ENCODE results near the gene TLR4. TPM values are rescaled to one million over a fixed set of nuclear protein-coding genes. Genes with fewer than 3 reads are reported as not detected.

TLR4 gene
- polyA plus RNA-seq, 6 donors from 2014 or later = 0.68 to 3.3 (median 1.8) TPM

- Mint-ChIP-seq H3K4me1 (no peaks in the 10 kb centered on the region), H3K36me3 (peaks cover 0 to 3% of the 10 kb centered on the region in 2 donors), H3K27me3 (peaks cover 39 to 52% (median 47%) of the 10 kb centered on the region in 3 donors), H3K27ac (no peak overlapping the region), H3K4me3 (no peak overlapping the region), H3K9me3 (peaks cover 0 to 1% (median 0%) of the 10 kb centered on the region in 7 donors)
- ATAC-seq (ENCODE audit: low read depth in 2 of 2) (no peak), DNase-seq (no peak)
Measured at GRCh38 chr9:117768750-117769395, 64.7 kb downstream of the TLR4 start.

- Mint-ChIP-seq H3K4me1 (no peaks in the 10 kb centered on the region), H3K9me3 (peaks cover 0 to 2% (median 0%) of the 10 kb centered on the region in 7 donors), H3K4me3 (no peak overlapping the region), H3K36me3 (peaks cover 0 to 12% of the 10 kb centered on the region in 2 donors), H3K27me3 (peaks cover 38 to 54% (median 54%) of the 10 kb centered on the region in 3 donors), H3K27ac (no peak overlapping the region)
- ATAC-seq (ENCODE audit: low read depth in 2 of 2) (no peak), DNase-seq (no peak)
Measured at GRCh38 chr9:117771136-117771535, 66.9 kb downstream of the TLR4 start.

GRCh38 chr9:117772960-117773359, 68.8 kb downstream of the TLR4 start:
- no peak for ATAC-seq (ENCODE audit: low read depth in 2 of 2)
- peaks cover 43 to 60% (median 57%) of the 10 kb centered on the region in 3 donors for H3K27me3 Mint-ChIP-seq
- H3K36me3 Mint-ChIP-seq = peaks cover 0 to 12% of the 10 kb centered on the region in 2 donors
- peaks cover 0 to 2% (median 0%) of the 10 kb centered on the region in 7 donors for H3K9me3 Mint-ChIP-seq
- H3K4me1 Mint-ChIP-seq = peaks cover 0 to 2% (median 0%) of the 10 kb centered on the region in 3 donors
- H3K27ac Mint-ChIP-seq = peak overlapping the region in 1 of 6 donors; percentile 20
- DNase-seq = no peak
- H3K4me3 Mint-ChIP-seq = no peak overlapping the region
